Esophagus squamous epithelium (tissue), 4 donors: ENCODE measurements around the gene ZNF883.

Experiments used
- CTCF ChIP-seq, 6 experiments: fragments of 450-650 bp in 4 of 6; fragments of 200-600 bp in 2 of 6; sonication (generic) in 2 of 6; IDR thresholded peaks; one replicate each; pipeline ENCODE4 v1.5.1; 2016 to 2019; ENCODE audit warnings: antibody characterized with exemption in 6 of 6, mild to moderate bottlenecking in 4 of 6, moderate library complexity in 4 of 6
- POLR2A ChIP-seq, 4 donors: fragments of 450-650 bp; IDR thresholded peaks; one replicate each; pipeline ENCODE4 v1.6.1; 2017; ENCODE audit warnings: antibody characterized with exemption in 4 of 4, mild to moderate bottlenecking in 4 of 4, moderate library complexity in 3 of 4

- TF ChIP-seq CTCF (IDR thresholded peaks at IDR 0.05) (no peak), POLR2A (IDR thresholded peaks at IDR 0.05) (no peak)
Measured at GRCh38 chr9:112914524-112914923, 97.5 kb downstream of the ZNF883 start.
